ENCODE data around the gene DDO.

DDO gene

DNA sequence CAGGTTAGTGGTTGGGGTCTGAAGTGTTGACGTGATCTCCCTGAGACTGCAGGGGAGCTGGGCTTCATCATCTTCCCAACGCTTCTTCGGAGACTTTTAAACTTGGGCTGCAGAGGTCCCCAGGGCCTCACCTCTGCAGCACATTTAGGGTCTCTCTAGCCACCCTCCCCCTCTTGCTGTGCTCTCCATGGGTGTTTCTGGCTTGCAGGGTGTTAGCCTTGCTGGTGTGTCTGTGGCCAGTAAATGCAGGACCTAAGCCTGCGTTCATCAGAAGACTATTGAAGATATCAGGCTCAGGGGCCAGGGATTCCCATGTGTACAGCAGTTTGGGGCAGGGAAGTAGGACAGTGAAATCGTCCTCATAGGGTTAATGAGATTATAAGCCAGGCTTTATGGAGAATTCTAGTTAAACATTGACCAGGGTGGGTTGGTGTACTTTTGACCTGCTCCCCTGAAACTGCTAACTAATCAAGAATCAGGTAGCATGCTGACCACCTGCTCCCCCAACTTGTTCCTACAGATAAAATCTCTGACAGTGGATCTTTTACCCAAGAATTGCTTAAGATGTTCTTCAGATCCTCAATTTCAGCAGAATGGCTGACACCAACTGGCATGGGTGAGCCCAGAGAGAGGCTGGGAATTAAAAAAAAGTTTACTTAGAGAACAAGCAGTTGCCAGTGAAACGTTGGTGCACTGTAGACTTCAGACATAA lies 3.8 kb upstream of the DDO start:
- DNase-seq, result no peak

DNA sequence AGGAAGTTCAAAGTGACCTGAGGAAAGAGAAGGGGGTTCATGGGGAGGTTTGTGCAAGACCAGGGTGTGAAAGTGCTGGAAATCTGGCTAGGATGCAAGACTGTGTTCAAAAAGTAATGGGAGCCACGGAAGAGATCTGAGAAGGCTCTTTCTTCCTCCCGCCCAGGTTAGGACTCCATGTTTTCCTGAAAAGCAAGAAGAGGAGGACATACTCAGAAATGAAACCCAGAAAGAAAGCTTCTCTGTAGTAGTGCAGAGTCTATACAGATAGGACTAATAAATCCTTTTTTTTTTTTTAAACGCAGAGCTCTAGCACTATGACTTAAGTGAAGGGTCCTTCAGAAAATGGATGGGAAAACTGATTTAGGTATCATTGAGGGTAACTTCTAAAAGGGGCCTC lies 3.2 kb upstream of the DDO start:
- DNase-seq, result no peak

DNA sequence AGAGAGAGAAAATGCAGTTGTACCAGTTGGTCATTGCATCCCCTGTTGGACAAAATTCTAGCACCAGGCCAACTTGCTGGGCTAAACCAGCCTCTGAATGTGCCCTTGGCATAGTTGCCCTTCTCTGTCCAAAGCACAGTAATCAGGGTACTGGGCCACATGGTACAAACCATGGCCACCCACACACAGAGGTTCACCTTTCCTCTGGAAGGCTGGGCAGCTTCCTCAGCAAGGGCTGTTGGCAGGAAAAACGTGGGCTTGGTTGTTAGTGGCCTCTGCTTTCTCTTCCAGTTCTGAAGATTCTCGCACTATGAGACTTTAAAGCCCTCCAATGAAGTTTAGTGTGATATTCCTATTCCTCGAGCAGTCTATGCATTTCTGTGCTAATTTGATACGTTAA lies 706 bp downstream of the DDO start:
- no peak for DNase-seq

DNA sequence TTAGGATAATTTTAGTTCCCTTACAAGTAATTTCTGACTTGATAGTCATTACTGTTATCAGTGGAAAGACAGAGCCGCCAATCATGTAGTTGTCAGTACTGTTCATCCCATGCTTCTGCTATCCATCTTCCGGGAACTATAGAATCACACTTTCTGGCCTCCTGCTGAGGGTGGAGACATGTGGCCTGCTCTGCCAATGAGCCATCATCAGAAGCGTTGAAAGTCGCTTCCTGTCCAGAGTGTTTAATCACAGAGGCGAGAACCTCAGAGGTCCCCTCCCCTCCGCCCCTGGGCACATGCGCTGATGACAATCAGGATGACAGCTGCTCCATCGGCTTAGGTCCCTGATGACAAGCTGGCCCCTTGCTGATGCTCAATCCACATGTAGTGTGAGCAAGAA lies 3.0 kb downstream of the DDO start:
- DNase-seq, result no peak

DNA sequence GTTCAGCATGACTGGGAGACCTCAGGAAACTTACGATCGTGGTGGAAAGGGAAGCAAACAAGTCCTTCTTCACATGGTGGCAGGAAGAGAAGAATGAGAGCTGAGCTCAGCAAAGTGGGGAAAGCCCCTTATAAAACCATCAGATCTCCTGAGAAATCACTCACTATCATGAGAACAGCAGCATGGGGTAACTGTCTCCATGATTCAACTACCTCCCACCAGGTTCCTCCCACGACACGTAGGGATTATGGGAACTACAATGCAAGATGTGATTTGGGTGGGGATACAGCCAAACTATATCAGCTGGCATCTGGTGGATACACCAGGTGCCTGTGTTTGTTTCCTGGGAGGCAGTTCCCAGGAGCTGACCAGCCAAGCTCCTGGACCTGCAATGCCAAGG lies 4.9 kb downstream of the DDO start:
- no peak for DNase-seq

DNA sequence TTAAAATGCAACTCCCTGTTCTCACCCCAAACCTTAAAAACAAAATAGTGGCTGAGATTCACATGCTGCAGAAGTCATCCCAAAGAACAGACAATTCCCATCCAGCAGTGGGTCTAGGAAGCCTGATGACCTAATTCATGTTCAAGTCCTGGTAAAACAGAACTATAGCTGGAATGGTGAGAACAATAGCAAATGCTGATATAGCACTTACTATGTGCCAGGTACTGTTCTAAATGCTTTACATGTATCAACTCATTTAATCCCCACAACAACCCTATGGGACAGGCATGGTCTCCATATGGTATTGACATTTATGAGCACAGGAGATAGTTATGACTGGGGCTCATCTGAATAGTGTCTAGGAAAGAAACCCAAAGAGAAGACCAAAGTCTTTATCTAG lies 5.6 kb downstream of the DDO start:
- DNase-seq, result no peak

DNA sequence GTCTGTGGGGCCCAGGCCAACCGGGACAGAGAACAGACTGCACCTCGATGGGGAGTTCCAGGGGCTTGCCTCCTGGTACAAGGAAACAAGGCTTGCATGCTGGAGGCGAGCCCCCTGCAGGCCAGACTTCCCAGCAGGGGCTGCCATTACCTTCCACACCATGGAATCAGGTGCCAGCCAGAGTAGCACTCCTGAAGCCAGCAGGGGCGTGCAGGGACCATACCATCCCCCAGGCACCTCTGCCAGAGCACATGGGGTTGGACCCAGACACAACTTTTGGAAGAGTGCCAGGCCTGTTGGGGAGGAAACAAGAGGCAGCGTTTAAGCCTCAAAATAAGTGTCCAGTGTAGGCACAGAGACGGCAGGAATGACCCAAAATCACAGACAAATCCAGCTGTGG lies 6.5 kb downstream of the DDO start:
- no peak for DNase-seq

DNA sequence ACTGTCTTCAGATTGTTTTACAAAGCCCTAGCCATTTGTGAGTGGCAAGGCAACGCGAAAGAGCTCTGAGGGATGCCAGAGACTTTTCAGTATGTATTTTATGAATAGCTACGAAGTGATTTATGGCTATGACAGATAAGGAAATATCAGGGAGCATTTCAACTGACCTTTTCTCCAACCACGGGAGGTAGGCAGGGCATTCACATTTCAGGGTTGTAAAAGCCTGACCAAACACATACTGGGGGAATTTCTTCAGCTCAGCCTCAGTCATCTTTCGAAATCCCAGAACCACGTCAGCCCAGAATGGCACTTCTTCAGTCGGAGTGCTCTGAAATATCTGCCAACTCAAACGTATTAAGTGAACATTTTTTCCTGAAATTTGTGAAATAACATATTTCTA lies 10.8 kb downstream of the DDO start:
- no peak for DNase-seq

DNA sequence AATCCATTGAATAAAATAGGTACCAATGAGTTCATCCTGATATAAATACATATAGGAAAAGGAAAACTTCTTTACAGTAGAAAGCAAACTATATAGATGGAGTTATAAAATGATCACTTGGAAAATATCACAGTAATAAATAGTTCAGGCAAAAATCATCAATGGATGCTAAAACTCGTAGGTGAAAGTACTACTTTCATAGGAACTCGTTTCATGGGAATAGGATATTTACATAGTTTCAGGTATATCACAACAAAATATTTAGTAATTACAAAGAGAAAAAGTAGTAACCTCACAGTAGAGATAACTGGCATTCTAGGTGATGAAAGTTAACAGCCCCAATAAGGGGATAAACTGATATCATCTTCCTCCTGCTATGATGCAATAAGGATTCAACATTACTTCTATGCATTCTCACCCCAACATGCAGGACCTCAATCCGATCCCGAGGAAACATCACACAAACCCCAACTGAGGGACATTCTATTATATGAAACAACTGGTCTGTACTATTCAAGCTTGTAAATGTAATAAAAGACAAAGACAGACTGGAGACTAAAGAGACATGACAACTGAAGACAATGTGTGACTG lies 13.7 kb downstream of the DDO start:
- no peak for DNase-seq

DNA sequence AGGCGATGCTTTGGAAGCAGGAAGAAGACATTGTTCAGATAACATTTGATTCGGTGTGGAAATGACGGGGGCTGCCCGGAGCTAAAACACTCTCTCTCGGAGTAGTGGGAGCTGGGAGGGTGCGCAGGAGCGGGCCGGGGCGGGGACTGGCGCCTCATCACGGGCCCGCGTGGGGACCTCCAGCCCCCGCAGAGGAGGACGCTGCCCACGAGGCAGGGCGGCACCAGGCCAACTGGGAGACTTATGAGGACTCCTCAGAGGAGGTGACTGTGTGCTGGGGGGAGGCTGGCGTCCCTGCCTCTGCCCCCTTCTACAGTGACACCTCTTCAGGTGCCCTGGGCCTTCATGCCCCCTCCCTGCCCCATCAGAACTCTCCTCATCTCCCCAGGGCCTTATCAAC lies 15.2 kb downstream of the DDO start:
- DNase-seq, result no peak

DNA sequence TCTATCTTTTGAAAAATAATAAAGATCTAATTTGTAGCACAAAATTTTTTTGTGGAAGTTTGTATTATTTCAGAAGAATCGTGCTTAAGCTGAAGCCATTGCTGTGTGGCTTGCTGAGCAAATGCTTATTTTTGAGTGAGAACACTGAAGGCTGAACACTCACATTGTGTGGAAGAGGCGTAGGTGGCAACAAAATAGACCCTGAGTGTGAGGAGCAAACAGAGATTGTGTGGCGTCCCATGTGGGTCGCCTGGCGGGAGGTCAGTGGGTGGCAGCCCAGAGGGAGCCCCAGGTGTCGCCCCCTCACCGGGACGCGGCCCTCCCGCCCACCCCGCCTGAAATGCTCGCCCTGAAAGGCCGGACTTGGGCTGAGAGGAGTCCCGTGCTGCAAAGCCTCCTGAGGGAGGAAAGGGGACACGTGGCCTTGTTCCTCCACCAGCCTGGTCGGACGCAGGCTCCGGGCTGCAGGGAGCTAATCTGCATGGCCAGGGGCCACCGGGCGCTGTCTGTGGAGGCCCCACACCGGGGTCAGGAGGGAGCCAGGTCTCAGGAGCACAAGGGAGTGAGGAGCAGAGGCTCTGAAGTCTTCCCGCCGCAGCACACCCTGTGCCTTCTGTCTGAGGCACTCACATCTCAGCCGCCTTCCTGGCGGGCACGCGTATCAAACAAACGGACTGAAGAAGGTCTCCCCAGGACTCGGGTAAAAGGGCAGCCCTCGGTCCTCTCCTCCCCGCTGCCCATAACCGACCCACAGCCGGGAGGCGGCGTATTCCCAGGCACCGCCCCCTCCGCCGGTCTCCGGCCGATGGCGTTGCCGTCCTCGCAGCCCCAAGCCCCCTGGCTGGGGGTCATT lies 15.9 kb downstream of the DDO start:
- no peak for DNase-seq

DNA sequence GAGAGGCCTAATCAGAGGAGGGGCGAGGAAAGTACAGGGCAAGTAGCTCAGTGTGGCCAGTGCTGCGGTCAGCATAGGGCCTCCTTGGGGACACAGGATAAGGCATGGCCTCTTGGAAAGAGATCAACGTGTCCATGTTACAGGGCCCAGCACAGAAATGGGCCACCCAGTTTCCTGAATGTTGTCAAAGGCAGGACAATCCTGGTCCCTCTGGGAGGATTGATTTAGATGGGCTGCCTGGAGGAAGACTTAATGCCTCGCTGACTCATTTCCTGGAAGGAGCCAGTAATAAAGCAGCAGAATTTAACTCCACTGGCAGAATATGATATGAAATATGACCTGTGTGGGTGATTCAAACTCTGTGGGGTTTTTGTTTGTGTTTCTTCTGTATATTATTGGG lies 16.6 kb downstream of the DDO start:
- no peak for DNase-seq

DNA sequence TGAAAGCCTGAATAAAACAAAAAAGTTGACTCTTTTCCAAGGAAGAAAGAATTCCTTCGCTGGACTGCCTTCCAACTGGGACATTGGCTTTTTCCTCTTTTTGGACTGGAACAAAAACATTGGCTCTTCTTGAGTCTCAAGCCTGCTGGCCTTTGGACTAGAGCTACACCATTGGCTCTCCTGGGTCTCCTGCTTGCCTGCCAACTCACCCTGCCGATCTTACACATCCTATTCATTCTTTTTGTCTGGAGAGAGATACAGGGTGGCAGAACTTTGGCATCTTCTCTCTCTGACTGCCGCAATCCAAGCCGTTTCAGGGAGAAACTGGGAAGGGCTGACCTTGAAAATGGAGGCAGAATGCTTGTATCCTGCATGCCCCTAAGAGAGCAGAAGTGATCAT lies 20.2 kb downstream of the DDO start:
- no peak for DNase-seq

DNA sequence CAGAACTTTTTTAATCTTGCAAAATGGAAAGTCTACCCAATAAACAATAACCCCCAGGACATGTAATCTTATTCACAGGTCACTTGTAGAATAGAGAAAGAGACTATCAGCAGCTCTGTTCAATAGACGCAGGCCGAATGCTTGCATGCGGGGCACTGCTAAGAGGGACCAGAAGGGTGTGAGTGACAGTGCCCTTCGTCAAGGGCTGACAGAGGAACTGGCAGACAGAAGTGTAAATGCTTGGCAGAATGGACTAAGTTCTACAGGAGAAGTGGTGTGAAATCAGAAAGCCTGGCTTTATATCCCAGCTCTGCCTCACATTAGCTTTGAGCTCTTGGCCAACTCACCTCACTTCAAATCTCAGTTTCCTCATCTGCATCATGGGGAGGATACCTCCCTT lies 21.0 kb downstream of the DDO start:
- no peak for DNase-seq

DNA sequence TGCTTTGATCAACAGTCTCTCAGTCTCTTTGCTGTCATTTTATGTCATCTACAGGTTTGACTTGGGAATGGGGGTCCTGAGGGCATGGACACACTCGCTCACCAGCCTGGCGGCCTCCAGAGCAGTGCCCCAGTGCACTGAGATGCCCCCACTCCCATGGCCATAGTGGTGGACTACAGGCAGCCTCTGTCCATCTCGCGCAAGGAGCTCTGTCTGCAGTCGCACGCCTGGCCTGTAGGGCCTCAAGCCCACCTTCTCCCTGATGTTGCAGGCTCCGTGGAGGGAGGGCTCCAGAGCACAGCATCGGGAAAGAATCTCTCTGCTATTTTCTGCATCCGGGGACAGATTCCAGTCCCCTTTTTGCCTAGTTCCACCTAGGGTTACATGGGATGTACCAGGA lies 22.6 kb downstream of the DDO start:
- DNase-seq, result no peak

DNA sequence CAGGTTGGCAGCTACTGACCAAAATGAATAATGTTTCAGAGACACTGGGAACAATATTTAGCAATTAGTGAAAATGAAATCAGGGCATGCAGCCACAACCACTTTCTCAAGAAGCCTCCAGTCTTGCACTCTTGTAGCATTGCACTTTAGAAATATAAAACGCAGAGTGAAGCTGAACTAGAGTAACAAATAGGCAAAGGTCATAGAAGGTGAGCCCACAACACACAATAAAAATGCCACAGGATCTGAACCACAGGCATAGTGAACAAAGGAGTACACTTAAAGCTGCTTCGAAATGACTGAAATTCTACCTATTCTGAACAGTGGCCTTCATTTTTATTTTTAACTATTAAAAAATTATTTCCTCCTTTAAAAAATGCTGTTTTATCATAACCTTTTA lies 25.0 kb downstream of the DDO start:
- no peak for DNase-seq

DNA sequence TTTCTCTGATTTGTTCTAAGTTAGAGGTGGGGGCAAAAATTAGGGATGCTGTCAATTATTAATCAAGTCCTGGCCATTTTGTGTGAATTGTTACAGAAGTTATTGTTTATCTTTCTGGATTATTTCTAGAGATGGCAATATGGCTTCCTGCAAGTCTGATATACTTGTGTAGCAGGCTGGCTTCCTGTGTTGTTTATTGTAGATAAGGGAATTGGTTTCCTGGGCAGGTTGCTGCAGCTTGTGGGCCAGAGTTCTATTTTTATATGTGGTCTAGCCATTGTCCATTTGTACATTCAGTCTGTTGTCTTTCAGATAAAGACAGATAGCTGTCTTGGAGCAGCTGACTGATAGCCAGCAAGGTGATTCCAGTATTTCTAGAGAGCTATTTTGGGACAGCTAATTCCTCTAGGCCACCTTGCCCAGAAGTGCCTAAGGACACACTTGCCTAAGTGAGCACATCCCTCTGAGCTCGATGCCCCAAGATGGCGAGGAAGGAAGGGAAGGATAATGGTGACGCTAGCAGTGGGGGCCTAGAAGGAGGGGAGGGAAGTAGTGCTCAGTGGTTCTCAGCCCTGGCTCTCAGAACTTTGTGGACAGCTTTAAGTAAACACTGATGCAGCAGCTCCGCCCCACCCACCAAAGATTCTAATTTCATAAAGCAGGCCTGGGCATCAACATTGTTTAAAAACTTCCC lies 25.5 kb downstream of the DDO start:
- DNase-seq, result no peak

DNA sequence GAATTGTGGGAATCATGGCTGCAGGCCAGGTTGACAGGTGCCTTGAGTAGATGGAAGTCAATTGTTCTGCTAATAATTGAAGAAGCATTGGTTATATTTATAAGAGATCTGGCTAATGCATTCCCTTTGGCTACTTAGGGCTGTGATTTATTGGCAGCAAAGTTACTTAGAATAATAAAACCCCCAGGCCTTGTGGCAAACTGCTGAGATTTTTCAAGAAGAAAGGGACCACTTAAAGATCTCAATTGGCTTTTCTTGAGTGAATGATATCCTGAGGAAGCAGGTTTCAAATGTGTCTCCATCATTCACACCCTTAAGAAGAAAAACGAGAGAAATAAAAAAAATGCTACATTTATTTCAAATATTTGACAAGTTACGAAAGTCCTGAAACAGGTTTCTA lies 27.4 kb downstream of the DDO start:
- DNase-seq, result no peak

DNA sequence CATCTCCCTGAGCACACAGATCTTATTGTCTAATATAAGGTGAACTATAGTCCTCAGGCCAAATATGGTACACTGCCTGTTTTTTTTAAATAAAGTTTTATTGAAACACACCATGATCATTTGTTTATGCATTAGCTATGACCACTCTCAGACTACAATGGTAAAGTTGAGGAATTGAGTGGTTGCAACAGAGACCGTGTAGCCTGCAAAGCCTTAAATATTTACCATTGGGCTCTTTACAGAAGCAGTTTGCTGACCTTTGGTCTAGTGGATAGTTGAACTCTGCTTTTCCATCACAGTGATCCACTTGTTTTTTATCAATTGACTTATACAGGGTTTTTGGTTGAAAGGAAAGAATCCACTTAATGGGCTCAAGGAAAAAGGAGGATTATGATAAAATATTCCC lies 29.9 kb downstream of the DDO start:
- no peak for DNase-seq

DNA sequence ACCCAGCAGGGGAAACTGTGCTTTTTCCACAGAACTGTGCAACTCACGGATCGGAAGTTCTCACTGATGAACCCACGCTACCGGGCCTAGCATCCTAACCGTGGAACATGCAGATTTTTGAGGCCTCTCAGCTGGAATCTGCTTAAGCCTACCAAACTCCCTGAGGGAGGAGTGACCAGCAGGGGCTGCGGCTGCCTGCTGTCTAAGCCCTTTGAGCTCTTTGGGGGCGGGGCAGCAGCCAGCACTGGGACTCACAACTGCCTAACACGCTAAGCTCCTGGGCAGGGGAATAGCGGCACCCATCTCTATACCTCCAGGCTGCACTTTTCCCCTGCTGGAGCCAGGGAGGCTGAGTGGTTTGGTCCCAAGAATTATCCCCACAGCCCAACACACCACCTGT lies 36.8 kb downstream of the DDO start:
- no peak for DNase-seq

DNA sequence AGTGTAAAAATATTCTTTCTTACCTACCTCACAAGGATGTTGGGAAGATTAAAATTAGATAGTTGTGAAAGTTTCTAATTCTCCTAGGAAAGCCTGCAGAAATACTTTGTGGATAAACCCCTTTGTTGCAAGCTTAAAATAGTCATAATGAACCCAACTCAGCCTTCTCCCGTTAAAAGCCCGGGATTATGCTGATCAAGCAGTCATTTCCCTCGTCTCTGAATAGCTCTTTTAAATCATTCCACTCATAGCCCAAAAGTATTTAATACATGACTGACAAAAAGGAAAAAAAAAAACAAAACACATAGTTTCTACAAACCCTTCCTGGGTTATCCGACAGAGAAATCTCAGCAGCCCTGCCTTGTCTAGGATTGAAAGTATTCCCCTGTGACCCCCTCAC lies 46.3 kb downstream of the DDO start:
- DNase-seq, result no peak

DNA sequence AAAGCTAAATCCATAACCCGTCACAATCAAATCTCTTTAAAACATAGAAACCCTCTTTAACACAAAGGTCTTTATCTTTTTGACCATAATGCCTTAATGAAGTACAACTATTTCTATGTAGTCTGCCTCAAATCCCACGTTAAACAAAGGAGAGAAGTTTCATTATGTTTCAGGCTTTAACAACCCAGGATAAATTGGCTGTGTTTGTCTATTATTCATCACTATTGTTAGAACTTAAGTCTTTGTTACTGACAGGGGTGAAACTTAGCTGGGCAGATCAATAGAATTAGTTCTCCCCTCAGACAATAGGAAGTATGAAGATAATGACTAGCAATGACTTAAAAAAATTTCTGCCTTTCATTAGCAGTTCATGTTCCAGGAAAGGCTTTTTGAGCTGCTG lies 47.1 kb downstream of the DDO start:
- DNase-seq, result no peak

DNA sequence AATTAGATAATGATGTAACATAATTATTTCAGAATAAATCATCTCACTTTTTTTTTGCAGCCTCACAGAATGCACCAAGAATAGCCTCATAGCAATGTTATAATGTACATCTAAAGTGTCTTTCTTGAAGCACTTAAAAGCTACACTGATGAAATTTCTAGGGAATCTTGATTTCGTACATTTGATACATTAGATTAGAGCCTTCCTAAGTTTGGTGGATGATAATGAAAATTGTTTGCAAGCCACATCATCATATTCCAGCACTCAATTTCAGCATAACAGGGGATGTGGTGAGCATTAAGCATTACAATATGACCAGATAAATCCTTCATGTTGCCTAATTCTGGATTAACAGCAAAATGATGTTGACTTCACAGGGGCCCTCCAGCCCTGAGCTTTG lies 47.5 kb downstream of the DDO start:
- no peak for DNase-seq

DNA sequence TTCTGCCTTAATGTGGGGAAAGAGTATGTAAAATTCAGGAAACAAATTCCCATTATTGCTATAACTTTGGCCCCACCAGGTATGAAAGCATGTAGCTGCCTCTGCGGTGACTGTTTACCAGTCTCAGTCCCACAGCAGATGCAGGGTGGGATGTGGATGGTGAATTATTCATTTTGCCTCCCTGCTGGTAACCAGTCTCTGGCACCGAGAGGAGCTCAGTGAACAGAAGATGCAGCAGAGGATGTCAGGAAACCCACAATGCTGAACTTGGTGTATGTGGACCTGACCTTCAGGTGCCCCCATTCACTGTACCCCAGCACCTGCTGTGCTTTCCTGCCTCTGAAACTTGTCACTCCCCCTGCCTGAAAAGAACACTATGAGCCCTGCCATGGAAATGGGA lies 48.4 kb downstream of the DDO start:
- DNase-seq, result no peak
